WTC11 (cell line): Measurements from ENCODE around the gene TCF15. TPM values are rescaled to one million over a fixed set of nuclear protein-coding genes. Genes with fewer than 3 reads are reported as not detected.

ENCODE experiments used
- ATAC-seq: fragments of 200-7000 bp; cut with Tn5 transposase; 2 replicates; pipeline ENCODE4 v1.10.0; 2021; ENCODE audit warnings: mild to moderate bottlenecking, moderate library complexity
- CTCF ChIA-PET: fragments of 300-600 bp; sonication (Branson Sonifier 250); formaldehyde crosslinking; loops from one replicate; lab custom pipeline; 2021; ENCODE audit warnings: antibody characterized with exemption; lab: Charles Lee
- POLR2A ChIA-PET: fragments of 350-600 bp; sonication (Branson Sonifier 250); formaldehyde crosslinking; loops from one replicate; lab custom pipeline; 2021; ENCODE audit warnings: antibody characterized with exemption; lab: Charles Lee
- DNase-seq: peaks from one replicate; pipeline ENCODE4 v3.0.0; 2021; ENCODE audit warnings: low spot score
- H3K27ac Mint-ChIP-seq: 2 replicates; pipeline ENCODE4 v1.8.0; 2021; ENCODE audit warnings: mixed read lengths
- H3K27me3 Mint-ChIP-seq: 2 replicates; pipeline ENCODE4 v1.8.0; 2021; ENCODE audit warnings: low read depth, mild to moderate bottlenecking, moderate library complexity, mixed read lengths
- H3K36me3 Mint-ChIP-seq: 2 replicates; pipeline ENCODE4 v1.8.0; 2021; ENCODE audit warnings: mixed read lengths
- H3K4me1 Mint-ChIP-seq: 2 replicates; pipeline ENCODE4 v1.8.0; 2022; ENCODE audit warnings: mixed read lengths
- H3K4me3 Mint-ChIP-seq: 2 replicates; pipeline ENCODE4 v1.8.0; 2021; ENCODE audit warnings: mild to moderate bottlenecking, moderate library complexity, mixed read lengths
- H3K9me3 Mint-ChIP-seq: 2 replicates; pipeline ENCODE4 v1.8.0; 2021; ENCODE audit warnings: mixed read lengths
- AR ChIP-seq: fragments of 250-450 bp; sonication (Bioruptor Pico); IDR thresholded peaks from 2 replicates; pipeline ENCODE4 v1.9.0; 2021; ENCODE audit warnings: mild to moderate bottlenecking
- CDX4 ChIP-seq: fragments of 250-450 bp; sonication (Bioruptor Pico); IDR thresholded peaks from 2 replicates; pipeline ENCODE4 v1.9.0; 2021; ENCODE audit warnings: moderate library complexity, mild to moderate bottlenecking, inconsistent platforms, borderline replicate concordance
- EMX1 ChIP-seq: fragments of 250-450 bp; sonication (Bioruptor Pico); IDR thresholded peaks from 2 replicates; pipeline ENCODE4 v1.8.0; 2021; ENCODE audit warnings: mild to moderate bottlenecking
- GTF2I ChIP-seq: fragments of 250-450 bp; sonication (Bioruptor Pico); conservative IDR thresholded peaks from 2 replicates; pipeline ENCODE4 v1.4.0; 2021; ENCODE audit warnings: mild to moderate bottlenecking
- MYBL2 ChIP-seq: sonication (generic); formaldehyde crosslinking; IDR thresholded peaks from 2 replicates; pipeline ENCODE4 v1.8.1; 2023; ENCODE audit warnings: mild to moderate bottlenecking, moderate library complexity, missing genetic modification reagents
- NR2C2 ChIP-seq: sonication (generic); formaldehyde crosslinking; IDR thresholded peaks from 2 replicates; pipeline ENCODE4 v1.8.0; 2022; ENCODE audit warnings: mild to moderate bottlenecking, missing genetic modification reagents
- SOX15 ChIP-seq: fragments of 250-450 bp; sonication (Bioruptor Pico); IDR thresholded peaks from 2 replicates; pipeline ENCODE4 v1.9.0; 2021; ENCODE audit warnings: mild to moderate bottlenecking
- TEAD1 ChIP-seq: sonication (generic); formaldehyde crosslinking; IDR thresholded peaks from 2 replicates; pipeline ENCODE4 v1.8.0; 2022; ENCODE audit warnings: mild to moderate bottlenecking, missing genetic modification reagents
- ZNF138 ChIP-seq: sonication (generic); formaldehyde crosslinking; conservative IDR thresholded peaks from 2 replicates; pipeline ENCODE4 v1.8.1; 2022; ENCODE audit warnings: mild to moderate bottlenecking, moderate library complexity, missing genetic modification reagents
- ZNF232 ChIP-seq: sonication (generic); formaldehyde crosslinking; IDR thresholded peaks from 2 replicates; pipeline ENCODE4 v1.8.0; 2022; ENCODE audit warnings: mild to moderate bottlenecking, missing genetic modification reagents
- ZNF263 ChIP-seq: sonication (generic); formaldehyde crosslinking; IDR thresholded peaks from 2 replicates; pipeline ENCODE4 v1.8.1; 2022; ENCODE audit warnings: low read depth, mild to moderate bottlenecking, moderate library complexity, missing genetic modification reagents
- ZNF423 ChIP-seq: fragments of 250-450 bp; sonication (Bioruptor Pico); IDR thresholded peaks from 2 replicates; pipeline ENCODE4 v2.1.2; 2022; ENCODE audit warnings: mild to moderate bottlenecking, moderate library complexity
- total RNA-seq: library from RNA; stranded (reverse); gene quantifications from 3 replicates; pipeline ENCODE4 v1.2.3, GENCODE V29; 2021
- TF ChIP-seq, protein P1 (sequence below): sonication (generic); formaldehyde crosslinking; IDR thresholded peaks from 2 replicates; pipeline ENCODE4 v1.8.0; 2022; ENCODE audit warnings: missing genetic modification reagents
- TF ChIP-seq, protein P2 (sequence below): sonication (generic); formaldehyde crosslinking; IDR thresholded peaks from 2 replicates; pipeline ENCODE4 v1.8.1; 2023; ENCODE audit warnings: mild to moderate bottlenecking, missing genetic modification reagents, moderate library complexity
- TF ChIP-seq, protein P3 (sequence below): sonication (generic); formaldehyde crosslinking; IDR thresholded peaks from 2 replicates; pipeline ENCODE4 v1.8.1; 2023; ENCODE audit warnings: mild to moderate bottlenecking, missing genetic modification reagents
- TF ChIP-seq, protein P4 (sequence below): sonication (generic); formaldehyde crosslinking; IDR thresholded peaks from 2 replicates; pipeline ENCODE4 v1.8.0; 2022; ENCODE audit warnings: mild to moderate bottlenecking, missing genetic modification reagents

TCF15 gene
- total RNA-seq, 1 experiment from 2014 or later, result 3.8 TPM

DNA sequence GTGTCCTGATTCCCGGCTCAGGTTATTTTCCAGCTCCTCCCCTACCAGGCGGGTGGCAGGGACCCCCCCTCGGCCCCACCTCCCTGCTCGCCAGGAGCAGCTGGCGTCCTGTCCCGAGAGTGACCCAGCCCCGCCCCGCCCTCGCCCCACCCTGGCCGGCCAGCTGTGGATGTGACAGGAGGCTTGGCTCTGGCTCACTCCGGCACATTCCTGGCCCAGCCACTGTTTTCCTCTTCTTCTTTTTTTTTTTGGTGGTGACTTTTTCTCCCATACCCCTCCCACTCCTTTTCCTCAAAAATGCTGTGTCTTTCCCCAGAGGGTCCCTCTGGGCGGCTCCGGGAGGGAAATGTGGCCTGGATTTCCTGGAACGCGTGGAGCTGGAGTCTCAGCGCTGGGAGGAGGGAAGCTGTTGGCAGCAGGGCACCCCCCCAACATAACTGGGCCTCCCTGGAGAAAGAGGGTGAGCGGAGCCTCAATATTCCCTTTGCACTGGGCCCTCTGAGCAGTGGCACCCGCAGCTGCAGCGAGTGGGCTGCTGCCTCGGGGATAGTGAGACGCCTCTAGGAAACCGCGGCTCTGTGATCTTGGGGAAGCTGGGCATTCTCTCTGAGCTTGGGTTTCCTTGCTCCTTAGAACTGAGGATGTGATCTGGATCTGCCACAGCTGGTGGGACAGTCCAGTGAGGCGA, 38.2 kb downstream of the TCF15 start (continued):
- TF ChIP-seq, protein P1, sequence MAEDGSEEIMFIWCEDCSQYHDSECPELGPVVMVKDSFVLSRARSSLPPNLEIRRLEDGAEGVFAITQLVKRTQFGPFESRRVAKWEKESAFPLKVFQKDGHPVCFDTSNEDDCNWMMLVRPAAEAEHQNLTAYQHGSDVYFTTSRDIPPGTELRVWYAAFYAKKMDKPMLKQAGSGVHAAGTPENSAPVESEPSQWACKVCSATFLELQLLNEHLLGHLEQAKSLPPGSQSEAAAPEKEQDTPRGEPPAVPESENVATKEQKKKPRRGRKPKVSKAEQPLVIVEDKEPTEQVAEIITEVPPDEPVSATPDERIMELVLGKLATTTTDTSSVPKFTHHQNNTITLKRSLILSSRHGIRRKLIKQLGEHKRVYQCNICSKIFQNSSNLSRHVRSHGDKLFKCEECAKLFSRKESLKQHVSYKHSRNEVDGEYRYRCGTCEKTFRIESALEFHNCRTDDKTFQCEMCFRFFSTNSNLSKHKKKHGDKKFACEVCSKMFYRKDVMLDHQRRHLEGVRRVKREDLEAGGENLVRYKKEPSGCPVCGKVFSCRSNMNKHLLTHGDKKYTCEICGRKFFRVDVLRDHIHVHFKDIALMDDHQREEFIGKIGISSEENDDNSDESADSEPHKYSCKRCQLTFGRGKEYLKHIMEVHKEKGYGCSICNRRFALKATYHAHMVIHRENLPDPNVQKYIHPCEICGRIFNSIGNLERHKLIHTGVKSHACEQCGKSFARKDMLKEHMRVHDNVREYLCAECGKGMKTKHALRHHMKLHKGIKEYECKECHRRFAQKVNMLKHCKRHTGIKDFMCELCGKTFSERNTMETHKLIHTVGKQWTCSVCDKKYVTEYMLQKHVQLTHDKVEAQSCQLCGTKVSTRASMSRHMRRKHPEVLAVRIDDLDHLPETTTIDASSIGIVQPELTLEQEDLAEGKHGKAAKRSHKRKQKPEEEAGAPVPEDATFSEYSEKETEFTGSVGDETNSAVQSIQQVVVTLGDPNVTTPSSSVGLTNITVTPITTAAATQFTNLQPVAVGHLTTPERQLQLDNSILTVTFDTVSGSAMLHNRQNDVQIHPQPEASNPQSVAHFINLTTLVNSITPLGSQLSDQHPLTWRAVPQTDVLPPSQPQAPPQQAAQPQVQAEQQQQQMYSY, result peak; percentile 95
- TF ChIP-seq SOX15 (CRISPR knock-in tag) (no peak), NR2C2 (no peak)
- TF ChIP-seq, all 79 proteins: peak for 3

DNA sequence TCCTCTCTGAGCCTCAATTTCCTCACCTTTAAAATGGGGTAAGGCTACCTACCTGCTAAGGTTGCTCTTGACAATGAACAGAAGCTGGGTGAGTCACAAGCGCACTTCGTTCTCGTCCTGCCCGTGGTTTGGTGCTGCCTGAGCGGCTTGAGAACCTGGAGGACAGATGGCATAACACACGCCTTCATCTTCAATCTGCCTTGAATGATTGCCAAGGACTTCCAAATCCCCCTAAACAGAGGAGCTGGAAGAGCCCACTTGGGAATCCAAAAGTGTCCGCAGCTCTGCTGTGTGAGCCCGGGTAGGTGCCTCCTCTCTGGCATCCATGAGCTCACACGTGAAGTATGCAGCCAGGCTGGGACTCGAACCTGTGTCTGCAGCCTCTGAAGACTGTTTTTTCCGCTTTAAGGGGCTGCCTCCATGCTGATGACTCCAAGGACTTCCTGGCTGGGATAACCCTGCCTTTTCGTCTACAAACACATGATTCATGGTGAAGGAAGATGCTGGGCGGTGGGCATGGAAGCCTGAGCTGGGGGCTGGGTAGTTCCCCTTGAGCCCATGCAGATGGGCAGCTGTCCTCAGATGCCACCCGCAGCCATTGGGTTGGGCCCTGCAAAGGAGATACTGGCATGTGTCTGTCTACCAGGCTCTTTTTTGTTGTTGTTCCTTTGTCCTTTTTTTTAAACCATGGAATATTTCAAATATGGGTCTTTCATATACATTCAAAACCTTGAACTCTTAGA, 41.3 kb downstream of the TCF15 start:
- ATAC-seq, result no peak
- H3K27ac Mint-ChIP-seq, result no peak overlapping the region
- ChIA-PET POLR2A (no interaction called here), CTCF (interaction anchor here (1.0 to 2.8 kb wide), 4 partner anchors 9 to 170 kb away, joined by 3 to 22 read pairs (median 8); no protein-coding TSS in a partner anchor)
- no peak overlapping the region for H3K4me3 Mint-ChIP-seq
- H3K4me1 Mint-ChIP-seq, result peaks cover 37% of the 10 kb centered on the region
- no peaks in the 10 kb centered on the region for H3K36me3 Mint-ChIP-seq
- peaks cover 3% of the 10 kb centered on the region; the same call in 1 of the 2 replicates for H3K27me3 Mint-ChIP-seq
- DNase-seq, result no peak
- TF ChIP-seq MYBL2 (CRISPR knock-in tag) (no peak), GTF2I (CRISPR knock-in tag) (0 out of 2 replicates have a peak, but pooled peaks have one; percentile 38), ZNF138 (CRISPR knock-in tag) (no peak), AR (CRISPR knock-in tag) (no peak)
- no peaks in the 10 kb centered on the region for H3K9me3 Mint-ChIP-seq

DNA sequence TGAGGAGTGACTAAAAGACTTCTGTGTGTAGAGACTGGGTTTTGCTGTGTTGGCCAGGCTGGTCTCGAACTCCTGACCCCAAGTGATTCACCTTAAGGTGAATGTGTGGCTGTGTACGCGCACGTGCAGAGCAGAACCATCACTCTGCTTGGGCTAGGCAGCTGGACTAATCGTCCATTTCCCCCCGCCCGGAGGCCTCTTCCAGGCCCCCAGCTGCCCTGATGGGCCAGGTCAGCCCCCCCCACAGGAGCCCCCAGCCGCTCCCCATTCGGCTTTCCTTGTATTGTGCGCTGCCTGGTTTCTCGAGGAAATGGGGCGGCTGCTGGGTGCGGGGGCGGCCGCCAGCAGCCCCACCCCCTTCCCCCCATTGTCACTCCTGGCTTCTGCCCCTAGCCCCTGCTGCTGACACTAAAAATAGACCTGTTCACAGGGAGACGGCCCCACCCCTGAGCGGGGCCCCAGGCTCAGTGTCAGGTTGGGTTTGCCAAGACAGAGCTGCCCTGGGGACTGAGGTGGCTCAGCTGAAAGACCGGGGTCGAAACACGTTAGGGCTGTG, 41.9 kb downstream of the TCF15 start:
- ATAC-seq (no peak), DNase-seq (no peak)
- no peaks in the 10 kb centered on the region for H3K36me3 Mint-ChIP-seq
- H3K27ac Mint-ChIP-seq, result no peak overlapping the region
- TF ChIP-seq EMX1 (CRISPR knock-in tag), result no peak
- H3K4me3 Mint-ChIP-seq, result no peak overlapping the region
- peaks cover 30% of the 10 kb centered on the region for H3K4me1 Mint-ChIP-seq
- no peaks in the 10 kb centered on the region for H3K27me3 Mint-ChIP-seq
- CTCF ChIA-PET, result interaction anchor here (1.0 to 2.8 kb wide), 4 partner anchors 9 to 171 kb away, joined by 3 to 22 read pairs (median 8); no protein-coding TSS in a partner anchor
- H3K9me3 Mint-ChIP-seq, result no peaks in the 10 kb centered on the region
- POLR2A ChIA-PET, result no interaction called here

GRCh38 chr20:564192-564591, 45.9 kb downstream of the TCF15 start:
- ChIA-PET POLR2A (no interaction called here), CTCF (interaction anchor here (1.2 to 2.3 kb wide), 2 partner anchors 20 to 175 kb away, joined by 5 to 8 read pairs; partner anchors contain the start of gene CSNK2A1)
- Mint-ChIP-seq H3K27ac (no peak overlapping the region), H3K4me3 (no peak overlapping the region), H3K36me3 (no peaks in the 10 kb centered on the region), H3K9me3 (no peaks in the 10 kb centered on the region), H3K27me3 (no peaks in the 10 kb centered on the region), H3K4me1 (peaks cover 9% of the 10 kb centered on the region)
- no peak for DNase-seq
- ATAC-seq, result no peak
- TF ChIP-seq CDX4 (CRISPR knock-in tag), result no peak
- no peak for TF ChIP-seq ZNF423 (CRISPR knock-in tag)
- TF ChIP-seq TEAD1 (CRISPR knock-in tag), result no peak
- TF ChIP-seq, protein P2, sequence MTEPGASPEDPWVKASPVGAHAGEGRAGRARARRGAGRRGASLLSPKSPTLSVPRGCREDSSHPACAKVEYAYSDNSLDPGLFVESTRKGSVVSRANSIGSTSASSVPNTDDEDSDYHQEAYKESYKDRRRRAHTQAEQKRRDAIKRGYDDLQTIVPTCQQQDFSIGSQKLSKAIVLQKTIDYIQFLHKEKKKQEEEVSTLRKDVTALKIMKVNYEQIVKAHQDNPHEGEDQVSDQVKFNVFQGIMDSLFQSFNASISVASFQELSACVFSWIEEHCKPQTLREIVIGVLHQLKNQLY (CRISPR knock-in tag), result no peak
- TF ChIP-seq, protein P3, sequence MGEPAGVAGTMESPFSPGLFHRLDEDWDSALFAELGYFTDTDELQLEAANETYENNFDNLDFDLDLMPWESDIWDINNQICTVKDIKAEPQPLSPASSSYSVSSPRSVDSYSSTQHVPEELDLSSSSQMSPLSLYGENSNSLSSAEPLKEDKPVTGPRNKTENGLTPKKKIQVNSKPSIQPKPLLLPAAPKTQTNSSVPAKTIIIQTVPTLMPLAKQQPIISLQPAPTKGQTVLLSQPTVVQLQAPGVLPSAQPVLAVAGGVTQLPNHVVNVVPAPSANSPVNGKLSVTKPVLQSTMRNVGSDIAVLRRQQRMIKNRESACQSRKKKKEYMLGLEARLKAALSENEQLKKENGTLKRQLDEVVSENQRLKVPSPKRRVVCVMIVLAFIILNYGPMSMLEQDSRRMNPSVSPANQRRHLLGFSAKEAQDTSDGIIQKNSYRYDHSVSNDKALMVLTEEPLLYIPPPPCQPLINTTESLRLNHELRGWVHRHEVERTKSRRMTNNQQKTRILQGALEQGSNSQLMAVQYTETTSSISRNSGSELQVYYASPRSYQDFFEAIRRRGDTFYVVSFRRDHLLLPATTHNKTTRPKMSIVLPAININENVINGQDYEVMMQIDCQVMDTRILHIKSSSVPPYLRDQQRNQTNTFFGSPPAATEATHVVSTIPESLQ (CRISPR knock-in tag), result no peak
- TF ChIP-seq ZNF232 (CRISPR knock-in tag), result no peak
- TF ChIP-seq ZNF263, result no peak
- TF ChIP-seq, protein P4, sequence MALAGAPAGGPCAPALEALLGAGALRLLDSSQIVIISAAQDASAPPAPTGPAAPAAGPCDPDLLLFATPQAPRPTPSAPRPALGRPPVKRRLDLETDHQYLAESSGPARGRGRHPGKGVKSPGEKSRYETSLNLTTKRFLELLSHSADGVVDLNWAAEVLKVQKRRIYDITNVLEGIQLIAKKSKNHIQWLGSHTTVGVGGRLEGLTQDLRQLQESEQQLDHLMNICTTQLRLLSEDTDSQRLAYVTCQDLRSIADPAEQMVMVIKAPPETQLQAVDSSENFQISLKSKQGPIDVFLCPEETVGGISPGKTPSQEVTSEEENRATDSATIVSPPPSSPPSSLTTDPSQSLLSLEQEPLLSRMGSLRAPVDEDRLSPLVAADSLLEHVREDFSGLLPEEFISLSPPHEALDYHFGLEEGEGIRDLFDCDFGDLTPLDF (CRISPR knock-in tag), result no peak
